Adrenal gland (tissue), 12 donors: ENCODE results near the gene ZNF785. TPM values are rescaled to one million over a fixed set of nuclear protein-coding genes. Genes with fewer than 3 reads are reported as not detected.
A peak's percentile ranks its signal among the peaks of the same experiment; 100 is the strongest.

Source experiments
- DNase-seq, 7 donors: peaks; one replicate each; pipeline ENCODE4 v3.0.0-alpha.2; 2019 to 2020
- H3K27ac ChIP-seq, 5 donors: fragments of 200-600 bp; sonication (generic) in 4 of 5; 1 replicate in 3 of 5; 2 replicates in 2 of 5; pipeline versions ENCODE4 v1.5.1 to v1.8.0; 2016 to 2020; ENCODE audit warnings: mild to moderate bottlenecking in 1 of 5
- H3K27me3 ChIP-seq: fragments of 200-600 bp; 2 replicates; pipeline ENCODE4 v1.8.0; 2021
- H3K36me3 ChIP-seq, 2 donors: fragments of 200-600 bp; replicated peaks in 1 of 2; 1 replicate in 1 of 2; 2 replicates in 1 of 2; pipeline versions ENCODE4 v1.5.1 to v1.8.0; 2018 to 2022
- H3K4me1 ChIP-seq, 2 donors: fragments of 200-600 bp; replicated peaks in 1 of 2; 1 replicate in 1 of 2; 2 replicates in 1 of 2; pipeline versions ENCODE4 v1.5.1 to v1.8.0; 2018 to 2021
- H3K4me3 ChIP-seq, 4 donors: fragments of 200-600 bp; sonication (generic) in 3 of 4; one replicate each; pipeline ENCODE4 v1.5.1; 2016 to 2018
- H3K9me3 ChIP-seq, 3 donors: fragments of 200-600 bp; sonication (generic) in 1 of 3; replicated peaks in 1 of 3; 1 replicate in 2 of 3; 2 replicates in 1 of 3; pipeline versions ENCODE4 v1.5.1 to v1.8.0; 2016 to 2021
- POLR2A ChIP-seq, 2 donors: fragments of 450-650 bp; IDR thresholded peaks; one replicate each; pipeline ENCODE4 v1.6.1; 2017; ENCODE audit warnings: antibody characterized with exemption in 2 of 2, mild to moderate bottlenecking in 2 of 2, moderate library complexity in 1 of 2
- WGBS, 4 donors: extraction: QIAGEN DNeasy Blood & Tissue Kit in 2 of 4; methylation state at CpG; one replicate each; pipeline versions ENCODE4 v1.1.5 to v1.1.7; 2013 to 2017; 5-methylcytosine and 5-hydroxymethylcytosine counted together
- intact Hi-C, 2 donors: fragments of 100-400 bp; cut with DNase I; formaldehyde crosslinking; loops; one replicate each; pipeline versions ENCODE4 v1.14.1 to v1.15.0; 2022 to 2023
- polyA plus RNA-seq, 3 donors: library from polyadenylated mRNA; stranded (reverse); fragments of 200-250 nt in 2 of 3; fragments of 350-450 nt in 1 of 3; fragmentation: Illumina TruSeq in 1 of 3; extraction: RNeasy Lipid Tissue Mini Kit (QIAGEN cat#74804) in 1 of 3; gene quantifications; one replicate each; pipeline ENCODE4 v1.2.3, GENCODE V29; 2013 to 2014
- total RNA-seq, 9 donors: library from RNA; depleted of rRNA in 4 of 9; stranded (reverse); fragments of >200 nt in 4 of 9; fragments of 120-200 nt in 1 of 9; fragmentation: NEBNext Ultra II Directional in 1 of 9; extraction: Animal tissue kit (Norgen Biotek cat#: 25700) in 1 of 9; gene quantifications; one replicate each; pipeline versions ENCODE4 v1.1.0 to v1.2.4, GENCODE V29; 2013 to 2023
- TF ChIP-seq, protein P1 (sequence below), 6 experiments: fragments of 450-650 bp in 4 of 6; fragments of 200-600 bp in 2 of 6; sonication (generic) in 1 of 6; IDR thresholded peaks; 1 replicate in 5 of 6; 2 replicates in 1 of 6; pipeline versions ENCODE4 v1.5.1 to v1.8.0; 2016 to 2021; ENCODE audit warnings: antibody characterized with exemption in 6 of 6, mild to moderate bottlenecking in 2 of 6, moderate library complexity in 1 of 6
- donor health status: healthy with polysubstance abuse.
- donor health status: Bipolar disorder and iron deficiency.
- donor health status: DM: yes; HTN: yes; CAD: no.
- donor health status: DM: no; HTN: no; CAD: no.
- donor health status: DM: no; HTN: no; CAD: no.
- donor health status: DM: yes; HTN: yes; CAD: no.

ZNF785 gene
- total and polyA plus RNA-seq, 12 donors = 3.4 to 37.0 (median 13.0) TPM

DNA sequence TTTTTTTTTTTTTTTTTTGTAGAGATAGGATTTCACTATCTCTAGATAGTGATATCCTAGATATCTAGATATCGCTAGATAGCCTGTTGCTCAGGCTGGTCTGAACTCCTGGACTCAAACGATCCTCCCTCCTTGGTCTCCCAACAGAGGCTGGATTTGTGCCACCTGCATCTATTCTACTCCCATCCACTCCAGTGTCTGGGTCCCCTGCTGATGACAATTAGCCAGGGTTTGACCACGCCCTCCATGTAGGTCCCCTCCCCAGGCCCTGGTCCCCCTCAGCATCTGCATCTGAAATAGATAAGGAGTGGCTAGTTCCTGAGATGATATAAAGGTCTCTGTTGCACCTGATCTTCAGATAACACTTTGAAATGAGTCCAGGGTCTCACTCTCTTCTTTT is 16.2 kb downstream of the ZNF785 start:
- no peak for TF ChIP-seq POLR2A (IDR thresholded peaks at IDR 0.05)
- TF ChIP-seq, protein P1, sequence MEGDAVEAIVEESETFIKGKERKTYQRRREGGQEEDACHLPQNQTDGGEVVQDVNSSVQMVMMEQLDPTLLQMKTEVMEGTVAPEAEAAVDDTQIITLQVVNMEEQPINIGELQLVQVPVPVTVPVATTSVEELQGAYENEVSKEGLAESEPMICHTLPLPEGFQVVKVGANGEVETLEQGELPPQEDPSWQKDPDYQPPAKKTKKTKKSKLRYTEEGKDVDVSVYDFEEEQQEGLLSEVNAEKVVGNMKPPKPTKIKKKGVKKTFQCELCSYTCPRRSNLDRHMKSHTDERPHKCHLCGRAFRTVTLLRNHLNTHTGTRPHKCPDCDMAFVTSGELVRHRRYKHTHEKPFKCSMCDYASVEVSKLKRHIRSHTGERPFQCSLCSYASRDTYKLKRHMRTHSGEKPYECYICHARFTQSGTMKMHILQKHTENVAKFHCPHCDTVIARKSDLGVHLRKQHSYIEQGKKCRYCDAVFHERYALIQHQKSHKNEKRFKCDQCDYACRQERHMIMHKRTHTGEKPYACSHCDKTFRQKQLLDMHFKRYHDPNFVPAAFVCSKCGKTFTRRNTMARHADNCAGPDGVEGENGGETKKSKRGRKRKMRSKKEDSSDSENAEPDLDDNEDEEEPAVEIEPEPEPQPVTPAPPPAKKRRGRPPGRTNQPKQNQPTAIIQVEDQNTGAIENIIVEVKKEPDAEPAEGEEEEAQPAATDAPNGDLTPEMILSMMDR (IDR thresholded peaks at IDR 0.05) = no peak
- Histone ChIP-seq H3K4me3 (no peak overlapping the region), H3K27me3 (no peaks in the 10 kb centered on the region), H3K27ac (no peak overlapping the region), H3K9me3 (no peaks in the 10 kb centered on the region), H3K4me1 (peaks cover 10 to 32% of the 10 kb centered on the region in 2 donors), H3K36me3 (no peaks in the 10 kb centered on the region)
- 93 to 97% (median 96%) methylated on average over 3 of the region's 3 CpGs for WGBS, 4 donors
- intact Hi-C loops = loop anchor here in 1 of 2 donors (10.0 kb wide), 1 partner anchor 46 kb away; the partner anchor contains the start of gene ZNF689
- DNase-seq = no peak

DNA sequence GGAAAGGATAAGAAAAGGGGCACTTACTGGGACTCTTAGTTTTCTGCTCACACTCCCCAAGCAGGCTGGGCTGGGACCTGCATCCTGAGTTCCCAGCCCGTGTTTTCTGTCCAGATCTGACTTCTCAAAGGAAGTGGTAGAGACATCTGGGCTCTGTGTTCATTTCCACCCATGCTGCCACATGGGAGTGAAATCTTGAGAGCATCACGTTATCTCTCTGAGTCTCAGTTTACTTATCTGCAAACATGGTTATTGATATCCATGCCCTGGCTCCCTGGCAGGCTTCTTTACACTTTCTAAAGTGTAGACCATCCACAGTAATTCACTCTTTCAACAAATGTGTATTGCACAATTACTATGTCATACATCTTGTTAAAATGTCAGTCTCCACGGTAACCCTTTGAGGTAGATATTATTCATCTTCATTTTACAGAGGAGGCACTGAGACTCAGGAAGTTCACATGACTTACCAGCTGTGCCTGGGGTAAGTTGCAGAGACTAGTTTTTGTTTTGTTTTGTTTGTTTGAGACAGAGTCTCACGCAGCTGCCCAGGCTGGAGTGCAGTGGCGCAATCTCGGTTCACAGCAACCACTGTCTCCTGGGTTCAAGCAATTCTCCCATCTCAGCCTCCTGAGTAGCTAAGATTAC is 17.4 kb downstream of the ZNF785 start:
- H3K4me3 ChIP-seq = no peak overlapping the region
- no peak for TF ChIP-seq POLR2A (IDR thresholded peaks at IDR 0.05)
- TF ChIP-seq, protein P1 (IDR thresholded peaks at IDR 0.05) = no peak
- WGBS, 4 donors = 47 to 59% (median 51%) methylated on average over 6 of the region's 6 CpGs
- H3K4me1 ChIP-seq = peaks cover 10 to 32% of the 10 kb centered on the region in 2 donors
- H3K27ac ChIP-seq = peak overlapping the region in 2 of 5 donors; percentile 32 to 43
- H3K36me3 ChIP-seq = no peaks in the 10 kb centered on the region
- intact Hi-C loops = loop anchor here in 1 of 2 donors (10.0 kb wide), 1 partner anchor 47 kb away; the partner anchor contains the start of gene ZNF689
- peak in 2 of 7 donors; percentile 43 for DNase-seq
- H3K9me3 ChIP-seq = no peaks in the 10 kb centered on the region
- H3K27me3 ChIP-seq = no peaks in the 10 kb centered on the region

DNA sequence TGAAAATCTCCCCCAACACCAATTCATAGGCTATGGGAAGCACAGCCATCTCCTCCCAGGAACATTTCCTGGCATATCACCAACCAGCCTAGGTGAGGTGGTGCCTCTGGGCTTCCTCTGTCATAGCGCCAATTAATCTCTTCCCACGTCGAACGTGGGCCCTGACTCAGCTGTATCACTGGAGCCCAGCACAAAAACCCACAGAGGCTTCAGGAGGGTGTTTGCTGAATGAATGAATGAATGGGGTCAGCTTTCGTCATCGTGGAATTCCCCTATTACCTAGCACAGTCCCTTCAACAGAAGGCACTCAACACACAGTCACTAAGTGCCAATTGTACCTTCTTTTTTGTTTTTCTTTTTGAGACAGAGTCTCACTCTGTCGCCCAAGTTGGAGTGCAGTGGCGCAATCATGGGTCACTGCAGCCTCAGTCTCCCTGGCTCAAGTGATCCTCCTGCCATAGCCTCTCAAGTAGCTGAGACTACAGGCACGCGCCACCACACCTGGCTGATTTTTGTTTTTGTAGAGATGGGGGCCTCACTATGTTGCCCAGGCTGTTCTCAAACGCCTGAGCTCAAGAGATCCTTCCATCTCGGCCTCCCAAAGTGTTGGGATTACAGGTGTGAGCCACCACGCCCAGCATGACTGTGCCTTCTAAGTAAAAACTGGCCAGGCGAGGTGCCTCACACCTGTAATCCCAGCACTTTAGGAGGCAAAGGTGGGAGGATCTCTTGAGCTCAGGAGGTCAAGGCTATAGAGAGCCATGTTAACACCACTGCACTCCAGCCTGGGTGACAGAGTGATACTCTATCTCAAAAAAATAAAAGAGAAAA is 18.1 kb downstream of the ZNF785 start:
- no peaks in the 10 kb centered on the region for H3K36me3 ChIP-seq

More for the DNA sequence above, 18.1 kb downstream of the ZNF785 start:
- no peaks in the 10 kb centered on the region for H3K9me3 ChIP-seq
- H3K4me1 ChIP-seq = peaks cover 9 to 27% of the 10 kb centered on the region in 2 donors
- intact Hi-C loops = loop anchor here in 1 of 2 donors (10.0 kb wide), 1 partner anchor 47 kb away; the partner anchor contains the start of gene ZNF689
- 65 to 79% (median 75%) methylated on average over 10 to 14 of the region's 14 CpGs for WGBS, 4 donors
- H3K27me3 ChIP-seq = no peaks in the 10 kb centered on the region
- TF ChIP-seq POLR2A (IDR thresholded peaks at IDR 0.05) = no peak
- TF ChIP-seq, protein P1 (IDR thresholded peaks at IDR 0.05) = no peak
- H3K27ac ChIP-seq = peak overlapping the region in 1 of 5 donors; percentile 43
- DNase-seq = no peak
- no peak overlapping the region for H3K4me3 ChIP-seq
